SK-N-SH treated with all-trans-retinoic acid at 6 μM for 48 hours (cell line): ENCODE results near the gene ABHD13.
A peak's percentile ranks its signal among the peaks of the same experiment; 100 is the strongest.

Experiments
- ATAC-seq: fragments of 200-7000 bp; cut with Tn5 transposase; 3 replicates; pipeline ENCODE4 v1.9.1; 2020; ENCODE audit warnings: mild to moderate bottlenecking, moderate library complexity
- ARNTL ChIP-seq: fragments of 450-650 bp; formaldehyde crosslinking; IDR thresholded peaks from 2 replicates; pipeline ENCODE4 v1.5.0; 2020; ENCODE audit warnings: low read depth, mild to moderate bottlenecking, moderate library complexity, borderline replicate concordance
- BACH2 ChIP-seq: fragments of 250-450 bp; sonication (Bioruptor Pico); IDR thresholded peaks from 2 replicates; pipeline ENCODE4 v1.9.0; 2021; ENCODE audit warnings: mild to moderate bottlenecking, borderline replicate concordance
- CSDC2 ChIP-seq: fragments of 250-450 bp; sonication (Bioruptor Pico); IDR thresholded peaks from 2 replicates; pipeline ENCODE4 v1.5.0; 2020; ENCODE audit warnings: mild to moderate bottlenecking, moderate library complexity
- ESRRG ChIP-seq: fragments of 250-450 bp; sonication (Bioruptor Pico); IDR thresholded peaks from 2 replicates; pipeline ENCODE4 v1.6.1; 2021; ENCODE audit warnings: mild to moderate bottlenecking
- GLIS3 ChIP-seq: fragments of 250-450 bp; sonication (Bioruptor Pico); IDR thresholded peaks from 2 replicates; pipeline ENCODE4 v1.5.0; 2020; ENCODE audit warnings: mild to moderate bottlenecking, moderate library complexity
- ISL1 ChIP-seq: fragments of 250-450 bp; sonication (Bioruptor Pico); IDR thresholded peaks from 2 replicates; pipeline ENCODE4 v2.1.2; 2022; ENCODE audit warnings: mild to moderate bottlenecking, moderate library complexity
- OSR1 ChIP-seq: fragments of 250-450 bp; sonication (Bioruptor Pico); IDR thresholded peaks from 2 replicates; pipeline ENCODE4 v1.8.0; 2022; ENCODE audit warnings: moderate library complexity, mild to moderate bottlenecking, inconsistent platforms
- PATZ1 ChIP-seq: fragments of 250-450 bp; sonication (Bioruptor Pico); IDR thresholded peaks from 2 replicates; pipeline ENCODE4 v1.8.0; 2020; ENCODE audit warnings: mild to moderate bottlenecking, moderate library complexity, borderline replicate concordance
- POU6F1 ChIP-seq: fragments of 250-450 bp; sonication (Bioruptor Pico); IDR thresholded peaks from 2 replicates; pipeline ENCODE4 v1.8.0; 2021; ENCODE audit warnings: low read depth, mild to moderate bottlenecking, moderate library complexity, borderline replicate concordance
- PPARA ChIP-seq: fragments of 250-450 bp; sonication (Bioruptor Pico); IDR thresholded peaks from 2 replicates; pipeline ENCODE4 v1.5.0; 2020; ENCODE audit warnings: mild to moderate bottlenecking, borderline replicate concordance
- RARB ChIP-seq: fragments of 250-450 bp; sonication (Bioruptor Pico); IDR thresholded peaks from 2 replicates; pipeline ENCODE4 v1.8.0; 2021; ENCODE audit warnings: mild to moderate bottlenecking, moderate library complexity
- SNAI2 ChIP-seq: fragments of 250-450 bp; sonication (Bioruptor Pico); IDR thresholded peaks from 2 replicates; pipeline ENCODE4 v1.5.0; 2020; ENCODE audit warnings: mild to moderate bottlenecking, moderate library complexity
- TCF4 ChIP-seq: fragments of 250-450 bp; sonication (Bioruptor Pico); IDR thresholded peaks from 2 replicates; pipeline ENCODE4 v1.8.0; 2021; ENCODE audit warnings: mild to moderate bottlenecking, moderate library complexity, borderline replicate concordance
- TSHZ2 ChIP-seq: fragments of 250-450 bp; sonication (Bioruptor Pico); IDR thresholded peaks from 2 replicates; pipeline ENCODE4 v1.5.0; 2020; ENCODE audit warnings: mild to moderate bottlenecking, moderate library complexity
- ZC3H10 ChIP-seq: fragments of 250-450 bp; sonication (Bioruptor Pico); IDR thresholded peaks from 2 replicates; pipeline ENCODE4 v1.5.1; 2021; ENCODE audit warnings: mild to moderate bottlenecking, moderate library complexity
- ZFP3 ChIP-seq: fragments of 250-450 bp; sonication (Bioruptor Pico); IDR thresholded peaks from 2 replicates; pipeline ENCODE4 v1.5.0; 2020; ENCODE audit warnings: mild to moderate bottlenecking, moderate library complexity
- ZFP30 ChIP-seq: fragments of 450-650 bp; formaldehyde crosslinking; IDR thresholded peaks from 2 replicates; pipeline ENCODE4 v1.5.0; 2022; ENCODE audit warnings: mild to moderate bottlenecking, moderate library complexity
- ZNF70 ChIP-seq: fragments of 450-650 bp; formaldehyde crosslinking; IDR thresholded peaks from 2 replicates; pipeline ENCODE4 v1.5.0; 2020; ENCODE audit warnings: mild to moderate bottlenecking, moderate library complexity
- ZNF8 ChIP-seq: fragments of 450-650 bp; formaldehyde crosslinking; IDR thresholded peaks from 2 replicates; pipeline ENCODE4 v1.5.0; 2020; ENCODE audit warnings: mild to moderate bottlenecking, moderate library complexity

Gene ABHD13

GRCh38 chr13:108218044-108218974, at the start of gene ABHD13:
TSS of gene ABHD13 (plus strand) at chr13:108218392. CDS start at chr13:108229219, 10,827 bp downstream.
- ATAC-seq: peak; percentile 80
- TF ChIP-seq ZNF8 (CRISPR knock-in tag) (peak; percentile 39; the same call in 1 of the 2 replicates), ZC3H10 (no peak), ARNTL (no peak), OSR1 (CRISPR knock-in tag) (no peak), PATZ1 (CRISPR knock-in tag) (peak; percentile 90; the same call in 1 of the 2 replicates), ZNF70 (CRISPR knock-in tag) (0 out of 2 replicates have a peak, but pooled peaks have one; percentile 28), ESRRG (no peak), POU6F1 (CRISPR knock-in tag) (no peak)

GRCh38 chr13:108168929-108169328, 49.3 kb upstream of the ABHD13 start:
- TF ChIP-seq PATZ1 (CRISPR knock-in tag) (no peak), GLIS3 (CRISPR knock-in tag) (no peak), ZNF8 (CRISPR knock-in tag) (no peak), ISL1 (CRISPR knock-in tag) (no peak), ARNTL (no peak), TSHZ2 (CRISPR knock-in tag) (no peak)
- TF ChIP-seq, all 23 proteins: peak for 0
- no peak for ATAC-seq

GRCh38 chr13:108176685-108177274, 41.4 kb upstream of the ABHD13 start:
- TF ChIP-seq POU6F1 (CRISPR knock-in tag) (no peak), ZFP30 (CRISPR knock-in tag) (no peak), CSDC2 (CRISPR knock-in tag) (no peak), ZFP3 (CRISPR knock-in tag) (no peak), ZC3H10 (no peak), BACH2 (no peak)
- peak; percentile 38; the same call in 1 of the 3 replicates for ATAC-seq

GRCh38 chr13:108178078-108178477, 40.1 kb upstream of the ABHD13 start:
- no peak for ATAC-seq
- no peak for TF ChIP-seq ZNF70 (CRISPR knock-in tag)
- no peak for TF ChIP-seq ZNF8 (CRISPR knock-in tag)
- no peak for TF ChIP-seq POU6F1 (CRISPR knock-in tag)
- no peak for TF ChIP-seq RARB
- no peak for TF ChIP-seq ESRRG
- TF ChIP-seq ZFP3 (CRISPR knock-in tag): no peak
- no peak for TF ChIP-seq TCF4 (CRISPR knock-in tag)
- TF ChIP-seq PATZ1 (CRISPR knock-in tag): no peak
- no peak for TF ChIP-seq ARNTL
- TF ChIP-seq GLIS3 (CRISPR knock-in tag): no peak
- no peak for TF ChIP-seq PPARA (CRISPR knock-in tag)
- TF ChIP-seq SNAI2 (CRISPR knock-in tag): no peak
